SK-N-MC (cell line): ENCODE results near the gene ZNF331.

Experiments used
- FOXP2 ChIP-seq: optimal IDR thresholded peaks from 2 replicates; pipeline ENCODE3; 2011; ENCODE audit warnings: mild to moderate bottlenecking, moderate library complexity; ENCODE audit not compliant: insufficient read depth; ENCODE audit errors: extremely low read length, control extremely low read depth
- POLR2AphosphoS5 ChIP-seq: IDR thresholded peaks from 2 replicates; pipeline ENCODE4 v1.6.1; 2012; ENCODE audit warnings: mild to moderate bottlenecking, low read depth, low read length, borderline replicate concordance

GRCh38 chr19:53608381-53608780, 70.4 kb downstream of the ZNF331 start:
- TF ChIP-seq FOXP2 (no peak), POLR2AphosphoS5 (no peak)
